Heart left ventricle (tissue), 16 donors: ENCODE data around the gene DNER. TPM values are rescaled to one million over a fixed set of nuclear protein-coding genes. Genes with fewer than 3 reads are reported as not detected.

Experiments
- ATAC-seq, 4 donors: fragments of 200-7000 bp; cut with Tn5 transposase; one replicate each; pipeline ENCODE4 v1.9.1; 2020 to 2022; ENCODE audit warnings: moderate library complexity in 4 of 4, mild to moderate bottlenecking in 3 of 4, moderate number of reproducible peaks in 1 of 4
- DNase-seq, 5 donors: peaks; one replicate each; pipeline ENCODE4 v3.0.0-alpha.2; 2020
- H3K27ac ChIP-seq, 12 donors: fragments of 200-600 bp; sonication (generic) in 4 of 12; one replicate each; pipeline versions ENCODE4 v1.5.0 to v1.8.0; 2016 to 2022; ENCODE audit warnings: mild to moderate bottlenecking in 2 of 12
- H3K27me3 ChIP-seq, 9 donors: fragments of 200-600 bp; sonication (generic) in 2 of 9; one replicate each; pipeline versions ENCODE4 v1.5.1 to v1.8.0; 2016 to 2022; ENCODE audit warnings: mild to moderate bottlenecking in 3 of 9
- H3K36me3 ChIP-seq, 9 donors: fragments of 200-600 bp; sonication (generic) in 2 of 9; one replicate each; pipeline versions ENCODE4 v1.5.0 to v1.8.0; 2018 to 2022; ENCODE audit warnings: mild to moderate bottlenecking in 2 of 9
- H3K4me1 ChIP-seq, 12 donors: fragments of 200-600 bp; sonication (generic) in 4 of 12; one replicate each; pipeline versions ENCODE4 v1.5.0 to v1.8.0; 2016 to 2022; ENCODE audit warnings: mild to moderate bottlenecking in 3 of 12
- H3K4me3 ChIP-seq, 12 donors: fragments of 200-600 bp; sonication (generic) in 4 of 12; one replicate each; pipeline versions ENCODE4 v1.5.0 to v1.8.0; 2017 to 2022; ENCODE audit warnings: mild to moderate bottlenecking in 9 of 12, moderate library complexity in 4 of 12
- H3K9me3 ChIP-seq, 12 donors: fragments of 200-600 bp; sonication (generic) in 4 of 12; one replicate each; pipeline versions ENCODE4 v1.5.0 to v1.8.0; 2016 to 2022; ENCODE audit warnings: mild to moderate bottlenecking in 1 of 12
- POLR2A ChIP-seq, 2 donors: fragments of 450-650 bp; IDR thresholded peaks; one replicate each; pipeline ENCODE4 v1.6.1; 2017; ENCODE audit warnings: antibody characterized with exemption in 2 of 2, mild to moderate bottlenecking in 2 of 2, moderate library complexity in 2 of 2
- WGBS, 4 donors: extraction: QIAGEN DNeasy Blood & Tissue Kit in 2 of 4; methylation state at CpG; one replicate each; pipeline versions ENCODE4 v1.1.5 to v1.1.7; 2013 to 2018; 5-methylcytosine and 5-hydroxymethylcytosine counted together
- intact Hi-C, 10 donors: fragments of 100-400 bp; cut with DNase I; formaldehyde crosslinking; loops; one replicate each; pipeline versions ENCODE4 v1.11.1 to v1.14.2; 2022
- polyA plus RNA-seq, 2 donors: library from polyadenylated mRNA; stranded (reverse); fragments of 200-250 nt; gene quantifications; one replicate each; pipeline ENCODE4 v1.2.3, GENCODE V29; 2013
- total RNA-seq, 9 donors: library from RNA; depleted of rRNA in 2 of 9; stranded (reverse); fragments of >200 nt in 2 of 9; fragmentation: NEBNext Ultra II Directional in 3 of 9; extraction: Animal tissue kit (Norgen Biotek cat#: 25700) in 3 of 9; gene quantifications; one replicate each; pipeline versions ENCODE4 v1.1.0 to v1.2.4, GENCODE V29; 2016 to 2023
- TF ChIP-seq, protein P1 (sequence below), 12 donors: fragments of 200-600 bp; sonication (generic) in 4 of 12; IDR thresholded peaks; one replicate each; pipeline versions ENCODE4 v1.5.0 to v1.8.0; 2018 to 2022; ENCODE audit warnings: antibody characterized with exemption in 12 of 12, mild to moderate bottlenecking in 5 of 12
- donor health status: ischemic (EF 13 %, LVEDD 7.1; RV severe dilation, severe dysfunction).
- donor health status: healthy with polysubstance abuse.
- donor health status: DM: no; HTN: yes; CAD: no.
- donor health status: DM: no; HTN: no; CAD: no.
- donor health status: ischemic (EF 25% LVEDD 6.9; RV normal size, moderate dysfunction).
- donor health status: ischemic (EF 25% LVEDD 5.7; RV mildly dilated, moderate dysfunction).
- donor health status: healthy.
- donor health status: DM: yes; HTN: yes; CAD: no.
- donor health status: ischemic (EF 35%, LVEDD 5.7; RV mildly dilated, moderate dysfunction).
- donor health status: nonischemic (EF 11% LVEDD 7.7; RV severe dilation, severe dysfunction).
- donor health status: DM: yes; HTN: yes; CAD: no.
- donor health status: PGD.
- donor health status: ischemic (EF 29% LVEDD 5.4; RV normal size, mild dysfunction).
- donor health status: nonischemic (EF 23%, LVEDD 6.1; RV moderate dilation, normal function).

The DNER gene
- total and polyA plus RNA-seq, 11 donors: 0.19 to 3.3 (median 0.82) TPM

DNA sequence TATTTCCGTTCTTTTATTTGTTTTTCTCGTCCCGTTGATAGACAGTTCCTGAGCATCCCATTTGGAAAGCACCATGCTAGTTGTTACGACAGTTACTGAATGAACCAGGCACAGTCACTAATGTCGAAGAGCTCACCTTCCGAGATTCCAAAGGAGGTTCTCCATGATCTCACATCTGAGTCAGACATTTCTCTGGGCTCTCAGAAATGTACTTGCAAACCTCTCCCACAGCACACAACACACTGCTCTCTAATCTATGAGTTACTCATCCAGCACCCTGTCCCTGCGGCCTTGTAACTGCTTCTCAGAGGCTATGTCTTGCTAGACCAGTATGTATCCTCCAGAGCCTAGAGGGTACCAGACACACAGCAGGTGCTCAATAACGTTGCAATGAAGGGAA lies 174.7 kb downstream of the DNER start:
- H3K9me3 ChIP-seq: no peaks in the 10 kb centered on the region
- H3K4me3 ChIP-seq: no peak overlapping the region
- TF ChIP-seq, protein P1, sequence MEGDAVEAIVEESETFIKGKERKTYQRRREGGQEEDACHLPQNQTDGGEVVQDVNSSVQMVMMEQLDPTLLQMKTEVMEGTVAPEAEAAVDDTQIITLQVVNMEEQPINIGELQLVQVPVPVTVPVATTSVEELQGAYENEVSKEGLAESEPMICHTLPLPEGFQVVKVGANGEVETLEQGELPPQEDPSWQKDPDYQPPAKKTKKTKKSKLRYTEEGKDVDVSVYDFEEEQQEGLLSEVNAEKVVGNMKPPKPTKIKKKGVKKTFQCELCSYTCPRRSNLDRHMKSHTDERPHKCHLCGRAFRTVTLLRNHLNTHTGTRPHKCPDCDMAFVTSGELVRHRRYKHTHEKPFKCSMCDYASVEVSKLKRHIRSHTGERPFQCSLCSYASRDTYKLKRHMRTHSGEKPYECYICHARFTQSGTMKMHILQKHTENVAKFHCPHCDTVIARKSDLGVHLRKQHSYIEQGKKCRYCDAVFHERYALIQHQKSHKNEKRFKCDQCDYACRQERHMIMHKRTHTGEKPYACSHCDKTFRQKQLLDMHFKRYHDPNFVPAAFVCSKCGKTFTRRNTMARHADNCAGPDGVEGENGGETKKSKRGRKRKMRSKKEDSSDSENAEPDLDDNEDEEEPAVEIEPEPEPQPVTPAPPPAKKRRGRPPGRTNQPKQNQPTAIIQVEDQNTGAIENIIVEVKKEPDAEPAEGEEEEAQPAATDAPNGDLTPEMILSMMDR (IDR thresholded peaks at IDR 0.05): no peak
- no peak for TF ChIP-seq POLR2A (IDR thresholded peaks at IDR 0.05)
- H3K27ac ChIP-seq: no peak overlapping the region
- H3K27me3 ChIP-seq: no peaks in the 10 kb centered on the region
- no peaks in the 10 kb centered on the region for H3K36me3 ChIP-seq
- no peaks in the 10 kb centered on the region for H3K4me1 ChIP-seq
- intact Hi-C loops: no loop called here
- DNase-seq: no peak
- WGBS, 4 donors: 74 to 85% (median 82%) methylated on average over 8 of the region's 8 CpGs
- ATAC-seq: no peak

DNA sequence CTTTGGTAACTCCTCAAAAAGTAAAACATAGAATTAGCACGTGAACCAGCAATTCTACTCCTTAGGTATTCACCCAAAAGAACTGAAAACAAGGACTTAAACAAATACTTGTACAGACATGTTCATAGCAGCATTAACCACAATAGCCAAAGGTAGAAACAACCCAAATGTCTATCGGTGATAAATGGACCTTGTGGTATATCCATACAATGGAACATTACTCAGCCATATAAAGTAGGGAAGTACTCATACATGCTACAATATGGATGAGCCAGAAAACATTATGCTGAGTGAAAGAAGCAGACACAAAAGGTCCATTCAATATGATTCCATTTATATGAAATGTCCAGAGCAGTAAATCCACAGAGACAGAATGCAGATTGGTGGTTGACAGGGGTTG lies 182.8 kb downstream of the DNER start:
- 84 to 88% (median 88%) methylated on average over 2 of the region's 2 CpGs for WGBS, 4 donors
- no peak for TF ChIP-seq POLR2A (IDR thresholded peaks at IDR 0.05)
- TF ChIP-seq, protein P1 (IDR thresholded peaks at IDR 0.05): no peak
- Histone ChIP-seq H3K36me3 (no peaks in the 10 kb centered on the region), H3K27ac (no peak overlapping the region), H3K4me3 (no peak overlapping the region), H3K9me3 (peaks cover 0 to 11% (median 0%) of the 10 kb centered on the region in 12 donors), H3K4me1 (no peaks in the 10 kb centered on the region), H3K27me3 (no peaks in the 10 kb centered on the region)
- ATAC-seq: no peak
- intact Hi-C loops: no loop called here
- no peak for DNase-seq

DNA sequence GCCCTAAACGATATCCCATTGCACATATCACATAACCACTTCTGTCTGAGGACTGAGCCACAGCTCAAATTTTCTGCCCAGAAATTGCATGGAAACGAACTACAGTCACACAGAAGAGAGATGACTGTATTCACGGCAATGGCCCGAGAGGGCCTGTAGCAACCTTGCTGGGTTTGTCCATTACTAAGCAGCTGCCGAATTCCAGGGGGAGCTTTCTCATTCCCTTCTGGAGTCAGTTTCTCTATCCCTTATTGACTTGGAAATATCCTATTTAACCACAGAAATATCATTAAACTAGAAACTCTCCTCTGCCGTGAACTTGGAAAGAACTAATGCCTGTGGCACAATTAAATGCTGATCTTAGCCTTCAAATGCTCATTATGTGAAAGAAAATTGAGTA lies 183.9 kb downstream of the DNER start:
- Histone ChIP-seq H3K36me3 (no peaks in the 10 kb centered on the region), H3K27me3 (no peaks in the 10 kb centered on the region), H3K9me3 (peaks cover 0 to 11% (median 0%) of the 10 kb centered on the region in 12 donors), H3K4me3 (no peak overlapping the region), H3K4me1 (no peaks in the 10 kb centered on the region), H3K27ac (no peak overlapping the region)
- ATAC-seq (no peak), DNase-seq (no peak)
- WGBS, 4 donors: 83 to 90% (median 87%) methylated on average over 6 of the region's 6 CpGs
- TF ChIP-seq, protein P1 (IDR thresholded peaks at IDR 0.05): no peak
- no peak for TF ChIP-seq POLR2A (IDR thresholded peaks at IDR 0.05)
- intact Hi-C loops: no loop called here

DNA sequence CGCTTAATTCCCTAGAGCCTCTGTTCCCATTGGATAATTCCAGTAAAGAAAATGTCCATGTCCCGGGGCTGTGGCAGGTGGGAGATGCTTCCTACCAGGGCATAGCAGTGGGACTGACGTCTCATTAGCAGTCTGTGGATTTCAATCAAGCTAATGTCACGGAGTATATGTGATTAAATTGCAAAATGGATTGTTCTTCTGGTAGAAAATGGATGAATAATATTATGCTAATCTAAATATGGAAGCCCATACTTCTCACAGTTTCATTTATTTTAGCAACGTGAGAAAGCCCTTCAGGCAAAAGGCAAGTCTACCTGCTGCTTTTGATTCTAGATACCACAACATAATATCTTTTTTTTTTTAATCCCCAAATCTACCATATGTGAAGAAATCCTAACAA lies 185.5 kb downstream of the DNER start:
- Histone ChIP-seq H3K4me3 (no peak overlapping the region), H3K36me3 (no peaks in the 10 kb centered on the region), H3K4me1 (no peaks in the 10 kb centered on the region), H3K27me3 (no peaks in the 10 kb centered on the region), H3K27ac (no peak overlapping the region), H3K9me3 (peaks cover 0 to 11% (median 0%) of the 10 kb centered on the region in 12 donors)
- TF ChIP-seq, protein P1 (IDR thresholded peaks at IDR 0.05): no peak
- TF ChIP-seq POLR2A (IDR thresholded peaks at IDR 0.05): no peak
- no peak for DNase-seq
- WGBS, 4 donors: 84 to 90% (median 85%) methylated on average over 5 of the region's 5 CpGs
- intact Hi-C loops: no loop called here
- ATAC-seq: no peak
